IPS DF 4.7 (cell line): Measurements from ENCODE around the gene PMEPA1.

Source experiments
- DNase-seq: peaks from one replicate; pipeline ENCODE4 v3.0.0-alpha.2; 2013; ENCODE audit warnings: low spot score; ENCODE audit errors: extremely low read depth

Gene PMEPA1

DNA sequence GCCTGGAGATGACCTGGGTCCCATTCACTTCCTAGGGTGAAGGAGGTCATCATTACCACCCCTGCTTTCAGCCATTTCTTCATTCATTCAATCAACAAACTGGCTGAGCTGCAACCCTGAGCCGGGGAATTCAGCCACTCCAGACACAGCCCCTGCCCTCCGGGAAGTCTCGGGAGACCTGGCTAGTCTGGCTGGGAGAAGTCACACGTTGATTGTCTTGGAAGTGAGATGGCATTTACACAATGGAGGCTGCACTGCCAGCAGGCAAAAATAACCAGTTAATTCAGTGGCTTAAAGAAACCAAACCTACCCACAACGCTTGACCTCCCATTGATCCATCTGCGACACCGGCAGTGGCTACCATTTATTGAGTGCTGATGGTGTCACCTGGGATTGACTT lies 2.0 kb upstream of the PMEPA1 start:
- DNase-seq: no peak

DNA sequence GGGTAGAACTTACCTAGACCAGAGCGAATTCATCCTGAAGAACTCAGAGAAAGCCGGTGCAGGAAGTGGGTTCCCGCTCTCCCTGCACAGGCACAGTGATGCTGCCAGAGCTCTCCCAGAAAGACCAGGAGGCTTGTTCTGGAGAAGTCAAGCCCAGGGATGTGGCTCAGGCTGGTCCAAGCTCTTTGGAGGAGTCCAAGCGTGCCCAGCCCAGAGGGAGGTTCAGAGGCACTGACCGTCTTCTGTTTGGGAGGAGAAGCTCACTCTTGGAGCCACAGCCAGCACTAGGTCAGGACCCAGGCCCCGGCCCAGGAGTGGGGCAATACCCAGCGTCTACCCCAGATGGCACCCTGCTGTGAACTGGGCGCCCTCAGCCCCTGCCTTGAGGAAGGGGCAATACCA lies 1.5 kb upstream of the PMEPA1 start:
- DNase-seq: no peak

DNA sequence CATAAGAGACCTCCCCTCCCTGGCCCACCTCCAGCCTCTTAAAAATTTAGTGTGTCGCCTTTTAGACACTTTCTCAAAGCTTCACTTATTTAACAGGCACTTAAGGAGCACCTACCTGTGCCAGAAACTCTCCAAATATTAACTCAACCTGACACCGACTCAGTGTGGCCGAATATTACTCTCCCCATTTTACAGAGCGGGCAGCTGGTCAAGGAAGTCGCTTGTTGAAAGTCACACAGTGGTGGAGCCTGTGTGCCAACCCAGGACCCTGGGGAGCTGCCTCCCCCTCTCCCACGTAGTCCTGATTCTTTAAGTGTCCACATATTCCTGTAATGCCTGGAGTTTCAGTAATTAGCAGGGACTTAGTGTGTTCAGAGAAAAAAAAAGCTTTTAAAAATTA lies 1.0 kb upstream of the PMEPA1 start:
- DNase-seq: no peak

DNA sequence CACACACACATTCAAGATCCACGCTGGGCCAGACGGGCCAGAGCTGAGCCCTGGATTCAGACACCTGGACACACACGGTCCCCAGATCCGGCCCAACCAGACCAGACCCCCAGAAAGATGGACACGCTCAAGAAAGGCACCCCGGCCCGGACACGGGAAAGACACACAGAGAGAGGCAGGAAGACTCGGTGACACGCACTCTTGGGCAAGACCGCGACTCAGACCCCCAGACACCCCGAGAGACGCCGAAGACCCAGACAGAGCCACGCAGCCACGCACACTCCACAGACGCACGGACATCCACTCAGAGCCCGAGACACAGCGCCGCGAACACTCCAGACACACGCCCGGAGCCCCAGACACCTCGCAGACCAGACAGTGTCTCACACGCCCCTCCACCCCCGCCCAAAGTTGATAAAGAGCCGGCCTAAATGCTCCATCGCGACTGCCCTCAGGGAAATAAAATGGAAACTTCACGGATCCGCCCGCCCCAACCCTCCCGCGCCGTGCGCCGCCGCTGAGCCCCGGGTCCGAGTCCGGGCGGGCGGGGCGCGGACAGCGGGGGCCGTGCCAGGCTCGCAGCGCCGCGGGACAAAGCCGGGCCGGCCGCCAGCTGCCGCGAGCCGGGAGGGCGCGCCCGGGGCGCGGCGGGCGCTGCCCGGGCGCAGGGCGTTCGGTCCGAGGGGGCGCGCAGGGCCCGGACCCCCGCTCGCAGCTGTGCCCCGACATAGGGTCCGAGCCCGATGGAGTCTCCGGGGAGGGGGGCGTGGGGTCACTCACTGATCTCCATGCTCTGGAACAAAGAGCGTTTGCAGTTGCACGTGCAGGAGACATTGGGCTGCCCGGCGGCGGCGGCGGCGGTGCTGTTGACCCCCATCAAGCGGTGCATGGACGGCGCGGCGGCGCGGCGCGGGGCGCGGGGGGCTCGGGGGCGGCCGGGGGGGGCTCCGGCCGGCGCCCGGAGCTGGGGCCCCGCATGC lies 831 bp downstream of the PMEPA1 start:
- no peak for DNase-seq

DNA sequence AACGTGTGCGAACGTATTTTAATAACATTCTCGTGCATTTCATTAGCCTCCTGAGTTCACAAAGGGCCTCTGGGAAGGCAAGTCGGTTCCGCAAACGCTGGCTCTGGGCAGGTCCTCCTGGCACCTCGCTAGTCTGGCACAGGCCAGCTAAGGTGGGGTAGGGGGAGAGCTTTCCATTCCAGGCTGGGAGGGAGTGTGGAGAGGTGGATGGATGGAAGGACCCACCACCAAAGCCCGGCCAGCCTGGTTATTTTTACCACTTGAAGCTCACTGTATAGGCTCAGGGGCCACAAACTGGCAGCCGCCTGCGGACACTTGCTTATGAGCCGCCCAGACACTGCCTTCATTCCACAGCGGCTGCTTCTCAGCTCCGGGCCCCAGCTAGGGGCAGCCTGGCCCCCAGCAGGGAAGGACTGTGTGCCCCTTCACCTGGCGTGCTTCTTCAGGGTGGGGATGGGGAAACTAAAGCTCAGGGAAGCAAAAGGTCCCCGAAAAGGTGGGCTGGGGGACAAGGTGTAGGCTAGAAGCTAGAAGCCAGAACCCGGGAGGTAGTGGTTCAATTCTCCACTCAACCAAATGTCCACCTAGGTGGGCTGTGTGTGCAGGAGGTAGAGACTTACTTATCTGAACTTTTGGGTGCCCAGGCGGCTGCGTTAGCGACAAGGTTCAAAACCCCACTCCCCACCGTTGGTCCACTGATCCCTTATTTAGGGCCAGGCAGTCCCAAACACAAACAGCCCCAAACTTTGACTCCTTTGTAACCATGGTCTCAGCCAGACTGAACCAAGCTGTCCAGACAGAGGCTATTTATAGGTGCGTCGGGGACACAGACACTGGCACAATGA lies 1.7 kb downstream of the PMEPA1 start:
- DNase-seq: no peak

DNA sequence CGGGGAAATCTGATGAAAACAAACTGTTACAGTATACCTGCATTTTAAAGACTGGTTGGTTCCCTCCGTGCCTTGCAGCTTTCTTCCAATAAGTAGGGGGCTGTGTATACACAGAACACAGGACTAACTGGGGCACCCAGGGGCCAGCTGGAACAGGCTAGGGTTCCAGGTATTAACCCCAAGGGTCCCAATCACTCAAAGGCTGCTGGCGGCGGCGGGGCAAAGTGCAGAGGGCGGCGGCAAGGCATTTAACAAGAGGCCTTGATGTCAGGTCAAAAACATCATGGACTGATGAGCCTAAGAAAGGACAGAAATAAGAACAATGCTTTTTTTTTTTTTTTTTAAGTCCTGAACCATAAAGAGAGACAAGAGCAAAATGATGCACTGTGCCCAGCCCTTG lies 2.5 kb downstream of the PMEPA1 start:
- DNase-seq: no peak

DNA sequence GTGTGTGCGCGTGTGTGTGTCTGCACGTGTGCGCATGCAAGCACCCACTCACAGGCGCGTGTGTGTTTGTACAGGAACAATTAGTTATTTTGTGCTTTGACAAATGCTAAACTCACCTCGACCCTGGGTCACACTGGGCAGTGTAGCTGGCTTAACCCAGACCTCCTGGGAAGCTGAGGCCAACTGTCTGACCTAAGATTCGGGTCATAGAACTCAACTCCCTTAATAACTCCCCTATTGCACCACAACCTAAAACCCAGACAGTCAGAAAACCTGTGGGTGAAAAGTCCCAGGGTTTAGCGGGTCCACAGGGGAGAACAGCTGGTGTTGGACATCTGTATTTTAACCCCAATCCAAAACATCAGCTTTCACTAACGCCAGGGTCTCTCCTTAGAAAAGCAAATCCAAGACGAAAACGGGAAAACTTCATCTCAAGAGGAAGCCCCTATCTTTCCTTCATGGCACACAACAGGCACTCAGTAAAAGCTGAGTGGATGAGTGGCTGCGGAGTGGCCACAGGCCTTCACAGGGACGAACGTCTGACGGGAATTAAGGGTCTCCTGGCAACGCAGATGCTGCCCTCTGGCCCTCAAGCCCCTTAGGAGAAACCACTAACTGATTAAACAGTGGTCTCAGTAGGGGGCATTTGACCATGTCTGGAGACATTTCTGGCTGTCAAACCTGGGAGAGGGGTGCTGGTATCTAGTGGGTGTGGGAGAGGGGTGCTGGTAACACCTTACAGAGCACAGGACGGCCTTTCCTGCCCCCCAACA lies 4.5 kb downstream of the PMEPA1 start:
- DNase-seq: no peak

DNA sequence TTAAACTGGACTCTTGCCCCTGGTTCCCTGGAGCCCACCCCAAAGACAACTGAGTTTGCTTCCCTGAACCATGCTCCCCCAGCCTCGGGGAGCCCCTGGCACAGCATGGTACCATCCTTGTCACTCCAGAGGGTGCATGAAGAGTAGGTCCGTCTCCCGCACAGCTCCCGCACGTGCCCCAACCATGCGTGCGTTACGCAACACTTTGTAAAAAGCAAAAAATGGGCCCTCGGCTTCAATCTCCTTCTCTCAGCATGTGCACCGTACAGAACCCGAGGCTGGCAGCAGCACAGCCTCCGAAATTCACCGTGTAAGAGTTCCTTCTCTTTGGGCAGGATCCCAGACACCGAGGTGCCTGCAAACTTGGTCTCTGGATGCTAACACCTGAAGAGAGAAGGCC lies 5.6 kb downstream of the PMEPA1 start:
- no peak for DNase-seq

DNA sequence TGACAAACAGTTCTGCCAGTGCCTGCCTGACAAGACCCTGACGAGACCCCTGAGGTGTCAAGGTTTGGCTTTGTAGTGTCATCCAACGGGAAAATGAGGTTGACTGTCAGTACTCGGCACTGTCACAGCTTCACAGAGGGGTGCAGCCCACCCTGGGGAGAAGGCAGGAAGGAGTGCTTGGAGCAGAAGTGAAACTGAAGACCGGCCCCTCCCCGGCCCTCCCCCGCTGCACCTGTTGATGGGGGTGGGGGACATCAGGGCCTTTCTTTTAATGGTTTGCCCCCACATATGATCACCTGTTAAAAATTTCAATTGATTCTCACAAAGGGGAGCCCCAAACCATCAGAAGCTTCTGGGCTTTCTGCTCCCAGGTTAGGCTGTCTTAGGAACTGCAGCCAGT lies 6.8 kb downstream of the PMEPA1 start:
- no peak for DNase-seq

DNA sequence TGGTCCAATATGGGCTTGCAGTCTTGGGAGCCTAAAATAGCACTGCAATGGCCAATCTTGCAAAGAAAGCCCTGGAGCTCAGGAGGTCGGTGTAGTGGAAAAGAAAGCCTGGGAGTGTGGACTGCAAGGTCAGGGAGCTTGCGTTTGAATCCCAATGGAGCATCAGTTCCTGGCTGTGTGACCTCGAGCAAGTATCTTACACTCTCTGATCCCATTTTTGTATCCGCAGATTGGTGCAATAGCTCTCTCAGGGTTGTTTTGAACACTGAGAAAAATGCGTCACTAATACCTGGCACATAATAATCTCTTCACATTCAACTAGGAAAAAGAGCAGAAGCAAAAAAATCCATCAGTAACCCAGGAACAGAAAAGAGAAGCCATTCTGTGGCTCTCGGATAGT lies 7.3 kb downstream of the PMEPA1 start:
- no peak for DNase-seq

DNA sequence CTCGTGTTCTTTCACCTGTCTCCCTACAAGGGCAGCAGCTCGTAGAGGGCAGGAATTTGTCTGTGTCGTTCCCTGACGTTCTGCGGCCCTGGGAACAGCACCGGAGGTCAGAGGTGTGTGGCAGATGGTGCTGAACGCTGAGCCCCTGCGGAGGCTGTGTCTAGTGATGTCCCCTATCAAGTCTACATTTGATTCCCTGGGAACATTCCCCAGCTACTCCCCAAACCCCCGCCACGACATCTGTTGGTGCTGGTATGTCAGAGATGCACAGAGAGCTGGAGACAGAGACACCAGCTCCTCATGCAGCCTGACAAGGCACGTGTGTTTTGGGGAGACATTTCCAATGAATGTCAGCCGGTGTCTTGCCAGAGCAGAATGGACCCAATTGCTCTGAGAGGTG lies 7.7 kb downstream of the PMEPA1 start:
- DNase-seq: no peak

DNA sequence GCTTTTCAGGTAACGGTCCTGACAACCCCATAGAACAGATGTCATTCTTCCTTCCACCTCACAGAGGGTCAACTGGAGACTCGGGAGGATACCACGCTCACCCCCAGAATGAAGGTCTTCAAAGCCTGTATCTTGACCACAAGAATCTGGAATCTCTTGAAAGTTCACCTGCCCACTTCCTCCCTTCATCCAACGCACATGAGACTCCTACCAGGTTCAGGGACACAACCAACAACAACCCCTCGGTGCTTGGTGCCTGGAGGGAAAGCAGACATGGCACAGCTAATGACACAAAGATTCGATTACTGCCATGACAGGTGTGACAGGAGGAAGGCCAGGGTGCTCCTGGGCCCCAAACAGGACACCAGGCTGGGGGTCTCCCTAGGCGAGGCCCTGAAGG lies 8.2 kb downstream of the PMEPA1 start:
- DNase-seq: no peak

DNA sequence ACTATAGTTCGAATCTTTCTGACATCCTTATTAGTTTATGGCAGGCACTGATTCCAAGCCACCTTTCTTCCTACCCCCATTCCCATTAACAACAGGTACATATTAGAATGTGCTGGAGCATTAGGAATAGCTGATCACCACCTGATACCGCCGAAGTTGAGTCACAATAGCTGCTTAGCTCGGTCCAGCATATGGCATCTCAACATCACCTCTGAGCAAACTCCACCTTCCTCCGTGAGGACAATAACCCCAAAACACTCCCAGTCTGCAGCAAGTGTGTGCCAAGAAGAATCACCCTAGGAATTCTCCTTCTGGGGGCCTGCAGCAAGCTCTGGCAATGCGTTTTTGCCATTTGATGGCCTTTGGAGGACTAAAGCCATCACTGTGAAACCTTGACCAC lies 8.7 kb downstream of the PMEPA1 start:
- DNase-seq: no peak

DNA sequence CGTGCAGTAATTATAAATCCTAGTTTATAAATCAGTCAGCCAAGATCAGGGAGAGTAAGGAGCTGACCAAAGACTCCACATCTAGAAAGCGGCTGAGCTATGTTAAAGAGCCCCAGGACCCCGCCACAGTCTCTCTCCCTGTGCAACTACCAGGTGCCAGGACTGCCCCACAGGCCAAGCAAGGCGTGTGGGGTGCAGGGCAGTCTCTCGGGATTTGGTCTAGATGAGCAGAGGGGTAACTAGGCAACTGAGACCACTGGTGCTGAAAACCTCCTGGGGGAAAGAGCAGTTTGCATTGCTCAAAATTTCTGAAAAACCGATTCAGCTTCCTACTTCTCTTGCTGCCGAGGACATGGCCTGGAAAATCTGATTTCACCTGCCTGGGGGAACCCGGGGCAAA lies 10.4 kb downstream of the PMEPA1 start:
- DNase-seq: no peak

DNA sequence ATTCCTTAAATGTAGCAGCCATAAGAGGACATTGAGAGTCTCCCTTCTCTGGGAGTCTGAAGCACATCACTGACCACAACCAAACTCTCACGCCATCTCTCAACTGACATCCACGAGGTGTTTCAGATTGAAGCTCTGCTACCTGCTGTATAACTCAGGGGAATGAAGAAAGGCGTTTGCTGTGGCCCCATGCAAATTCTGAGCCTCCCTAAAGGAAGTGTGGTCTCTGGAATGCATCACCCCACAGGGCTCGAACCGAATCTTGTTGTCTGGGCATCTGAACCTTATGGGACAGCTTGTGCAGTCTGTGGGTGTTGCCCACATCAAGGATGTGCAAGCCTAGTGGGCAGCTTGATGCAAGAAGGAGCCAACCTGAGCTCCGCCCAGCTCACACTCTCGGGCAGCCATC lies 10.9 kb downstream of the PMEPA1 start:
- no peak for DNase-seq

DNA sequence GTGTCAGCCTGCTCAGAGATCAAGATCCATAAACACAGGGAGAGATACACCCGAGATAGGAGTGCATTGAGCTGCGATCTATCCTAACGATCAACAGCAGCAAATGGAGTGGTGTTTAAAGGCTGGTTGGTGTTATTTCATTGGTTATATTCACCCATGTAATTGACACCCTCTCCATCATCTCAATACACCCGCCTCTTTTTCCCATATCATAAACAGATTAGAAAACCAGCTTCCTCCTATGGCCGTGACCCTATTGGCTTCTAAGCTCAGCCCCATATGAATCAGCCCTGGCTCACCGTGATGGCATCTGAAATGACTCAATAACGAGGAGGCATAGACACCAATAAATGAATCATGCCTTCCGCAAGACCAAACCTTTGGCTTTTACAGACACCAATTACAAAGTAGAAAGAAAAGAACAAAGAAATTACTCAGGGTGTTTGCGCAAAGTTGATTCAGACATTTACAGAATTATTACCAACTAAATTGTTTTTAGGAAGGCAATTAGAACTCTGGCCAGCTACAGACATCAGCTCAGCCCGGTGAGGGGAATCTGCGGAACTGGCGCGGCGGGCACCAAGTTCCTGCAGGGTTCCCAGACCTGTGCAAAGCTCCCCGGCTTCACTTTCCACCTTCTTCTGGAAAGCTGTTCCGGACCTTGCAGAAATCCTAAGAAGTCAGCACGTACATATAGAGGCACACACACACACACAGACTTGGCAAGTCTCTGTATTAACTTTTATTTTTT lies 11.5 kb downstream of the PMEPA1 start:
- no peak for DNase-seq

DNA sequence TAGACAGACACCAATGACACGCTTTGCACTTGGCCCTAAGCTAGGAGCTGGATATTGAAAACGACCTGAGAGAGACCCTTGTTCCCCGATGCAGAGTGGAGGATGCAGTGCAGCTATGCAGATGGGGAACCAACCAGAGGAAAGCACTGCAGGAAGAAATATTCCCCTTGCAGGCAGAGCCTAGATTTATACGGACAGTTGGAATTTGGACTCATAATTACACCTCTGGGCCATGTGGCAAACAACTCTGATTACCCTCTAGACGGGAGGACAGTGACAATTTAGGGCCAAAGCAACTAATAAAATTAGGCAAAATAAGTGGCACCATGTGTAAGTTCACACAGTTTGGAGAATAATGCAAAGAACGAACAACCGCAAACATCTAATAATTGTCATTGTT lies 12.3 kb downstream of the PMEPA1 start:
- DNase-seq: no peak

DNA sequence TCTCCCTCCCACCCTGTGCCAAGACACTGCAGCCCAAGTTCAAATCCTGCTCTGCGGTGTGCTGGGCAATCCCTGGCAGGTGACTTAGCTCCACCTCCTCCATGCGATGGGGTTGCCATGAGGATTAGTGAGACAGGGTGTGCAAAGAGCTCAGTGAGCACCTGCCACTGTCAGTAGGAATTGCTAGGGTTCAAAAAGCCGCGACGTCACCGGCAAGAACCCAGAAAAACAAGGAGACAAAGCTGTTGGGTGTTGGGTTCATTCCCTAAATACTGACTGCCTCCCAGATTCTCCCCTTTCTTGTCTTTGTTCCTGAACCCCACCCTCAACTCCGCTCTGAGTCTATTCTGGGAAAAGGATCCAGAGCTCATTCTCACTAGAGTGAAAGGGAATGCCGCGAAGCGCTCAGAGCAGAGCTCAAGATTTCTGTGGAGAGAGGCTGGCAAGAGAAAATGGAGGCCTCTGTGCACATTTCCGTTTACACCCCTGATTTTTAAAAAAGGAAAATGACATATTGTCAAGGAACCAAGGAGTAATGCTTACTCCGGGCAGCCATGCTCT lies 13.3 kb downstream of the PMEPA1 start:
- DNase-seq: no peak

DNA sequence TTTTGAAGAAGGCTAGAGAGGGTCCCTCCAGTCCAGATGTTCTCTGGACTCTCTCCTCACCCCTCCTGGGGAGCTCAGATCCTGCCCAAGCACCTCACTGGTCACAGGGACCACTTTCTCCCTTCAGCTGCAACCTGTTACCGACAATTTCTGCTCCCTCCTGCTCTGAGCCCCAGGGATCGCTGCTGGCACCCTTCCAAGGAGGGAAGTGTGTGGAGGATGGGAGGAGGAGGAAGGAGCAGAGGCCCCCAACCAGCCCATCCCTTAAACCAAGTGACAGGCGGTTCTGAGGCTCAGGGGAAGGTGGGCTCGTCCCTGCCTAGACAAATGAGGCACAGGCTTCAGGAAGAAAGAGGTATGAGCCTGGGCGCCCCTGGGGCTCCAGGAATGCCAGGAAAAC lies 13.9 kb downstream of the PMEPA1 start:
- no peak for DNase-seq

DNA sequence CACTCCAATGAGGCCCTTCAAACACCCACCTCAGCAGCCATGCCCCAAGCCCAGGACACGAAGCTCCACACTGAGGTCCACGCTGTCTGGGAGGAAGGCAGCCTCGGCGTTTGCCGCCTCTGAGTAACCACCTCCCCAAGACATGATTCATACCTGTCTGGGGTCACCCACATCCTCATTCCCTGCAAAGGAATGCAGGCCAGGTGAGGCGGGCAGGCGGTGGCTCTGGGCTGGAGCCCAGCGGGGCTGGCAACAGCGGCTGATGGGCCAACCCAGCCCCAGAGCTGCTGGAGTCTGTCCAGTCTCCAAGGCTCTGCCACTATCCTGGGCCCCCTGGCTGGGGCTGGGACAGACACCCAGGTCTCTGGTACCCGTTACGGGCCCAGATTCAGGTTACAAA lies 14.8 kb downstream of the PMEPA1 start:
- DNase-seq: no peak

DNA sequence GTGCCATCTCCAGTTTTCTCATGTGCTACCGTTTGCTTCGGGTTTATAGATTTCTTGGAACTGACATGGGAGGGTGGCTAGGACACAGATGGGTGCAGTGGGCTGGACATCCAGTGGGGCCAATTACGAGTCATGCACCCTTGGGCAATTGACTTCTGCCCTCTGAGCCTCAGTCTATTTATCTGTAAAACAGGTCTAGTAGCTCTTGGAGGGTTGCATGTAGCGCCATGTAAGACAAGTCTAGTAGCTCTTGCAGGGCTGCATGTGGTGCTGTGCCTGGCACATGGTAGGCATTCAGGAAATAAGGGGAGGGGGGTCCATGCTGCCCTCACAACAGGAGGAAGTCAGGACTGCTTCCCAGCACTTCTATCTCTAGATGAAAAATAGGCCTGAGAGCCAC lies 15.3 kb downstream of the PMEPA1 start:
- no peak for DNase-seq
